Stimulated activated CD4-positive, alpha-beta T cell treated with anti-CD3 and anti-CD28 coated beads, Interleukin-4, amount 100 ng/mL, for 48 hours (primary cell): ENCODE data around the gene MACROD2.

ENCODE experiments used
- DNase-seq, 2 donors: peaks; one replicate each; pipeline ENCODE4 v3.0.0-alpha.2; 2020; ENCODE audit warnings: low read depth in 2 of 2

MACROD2 gene

GRCh38 chr20:14865731-14866130, 870.4 kb downstream of the MACROD2 start:
- DNase-seq = no peak

GRCh38 chr20:14866841-14867514, 871.7 kb downstream of the MACROD2 start:
- DNase-seq = no peak

- DNase-seq = no peak
Measured at GRCh38 chr20:14877301-14878028, 882.1 kb downstream of the MACROD2 start.

- DNase-seq = no peak
Measured at GRCh38 chr20:14878676-14879019, 883.3 kb downstream of the MACROD2 start.

- no peak for DNase-seq
Measured at GRCh38 chr20:14879020-14879697, 883.8 kb downstream of the MACROD2 start.

- DNase-seq = no peak
Measured at GRCh38 chr20:14879839-14880238, 884.5 kb downstream of the MACROD2 start.

GRCh38 chr20:14881518-14881917, 886.2 kb downstream of the MACROD2 start:
- no peak for DNase-seq

- no peak for DNase-seq
Measured at GRCh38 chr20:14882157-14882556, 886.8 kb downstream of the MACROD2 start.

- DNase-seq = no peak
Measured at GRCh38 chr20:14882846-14883245, 887.5 kb downstream of the MACROD2 start.

GRCh38 chr20:14883324-14883723, 888.0 kb downstream of the MACROD2 start:
- DNase-seq = no peak

GRCh38 chr20:14885661-14886060, 890.3 kb downstream of the MACROD2 start:
- no peak for DNase-seq

GRCh38 chr20:14888134-14888533, 892.8 kb downstream of the MACROD2 start:
- no peak for DNase-seq

- DNase-seq = no peak
Measured at GRCh38 chr20:14889496-14890255, 894.4 kb downstream of the MACROD2 start.

- DNase-seq = no peak
Measured at GRCh38 chr20:14890713-14891112, 895.4 kb downstream of the MACROD2 start.

- DNase-seq = no peak
Measured at GRCh38 chr20:14892782-14893181, 897.5 kb downstream of the MACROD2 start.

GRCh38 chr20:14896569-14896968, 901.3 kb downstream of the MACROD2 start:
- no peak for DNase-seq

GRCh38 chr20:14897608-14898007, 902.3 kb downstream of the MACROD2 start:
- DNase-seq = no peak

GRCh38 chr20:14902432-14903089, 907.2 kb downstream of the MACROD2 start:
- DNase-seq = no peak

- no peak for DNase-seq
Measured at GRCh38 chr20:14906908-14907434, 911.7 kb downstream of the MACROD2 start.

- no peak for DNase-seq
Measured at GRCh38 chr20:14910126-14910525, 914.8 kb downstream of the MACROD2 start.

- no peak for DNase-seq
Measured at GRCh38 chr20:14913896-14914620, 918.7 kb downstream of the MACROD2 start.
